Measurements from ENCODE around the gene PRSS27.
"Not testable (repeated sequence)": the region's sequence is repeated elsewhere in the genome, so short reads cannot be mapped to it uniquely, and the experiment has no call there.

PRSS27 gene

DNA sequence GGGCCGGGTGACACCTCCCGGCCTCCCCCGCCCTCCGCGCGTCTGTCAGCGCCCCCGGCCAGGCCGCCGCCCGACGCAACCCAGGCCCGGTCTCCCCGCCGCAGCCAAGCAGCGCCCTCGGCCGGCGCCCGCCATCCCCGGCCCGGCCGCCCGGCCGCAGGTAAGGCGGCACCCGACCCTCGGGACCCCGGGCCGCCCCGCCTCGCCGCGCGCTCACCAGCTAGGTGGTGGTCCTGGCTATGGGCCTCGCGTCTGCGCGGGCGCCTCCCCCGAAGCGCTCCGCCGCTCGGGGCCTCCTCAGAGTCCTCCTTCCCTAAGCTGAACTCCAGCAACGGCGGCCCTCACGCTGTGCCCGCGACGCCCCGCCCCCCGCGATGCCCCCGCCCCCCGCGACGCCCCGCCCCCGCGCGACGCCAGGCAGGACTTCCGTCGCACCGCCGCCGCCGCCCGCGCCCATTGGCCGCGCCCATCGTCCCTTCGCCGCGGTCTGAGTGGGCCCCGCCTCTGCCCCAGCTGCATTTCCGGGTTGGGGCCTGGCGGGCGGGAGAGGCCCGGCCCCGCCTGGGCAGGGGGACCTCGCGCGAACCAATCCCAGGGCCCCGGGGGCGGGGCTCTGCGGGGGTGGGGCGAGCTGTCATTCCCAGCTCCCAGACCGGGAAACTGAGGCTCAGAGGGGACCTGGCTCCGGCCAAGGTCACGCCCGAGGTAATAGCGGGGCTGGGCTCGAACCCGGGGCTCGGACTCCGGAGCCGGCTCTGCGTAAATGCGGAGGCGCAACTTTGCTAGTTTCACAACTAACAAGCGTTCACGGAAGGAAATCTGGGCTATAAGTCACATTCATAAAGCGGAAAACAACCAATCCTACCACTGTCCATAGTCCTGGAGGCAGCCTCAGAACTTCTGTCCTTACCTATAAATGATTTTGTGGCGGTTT, 46.7 kb downstream of the PRSS27 start:
- peak; percentile 93 for DNase-seq (ENCODE audit: low read depth)

DNA sequence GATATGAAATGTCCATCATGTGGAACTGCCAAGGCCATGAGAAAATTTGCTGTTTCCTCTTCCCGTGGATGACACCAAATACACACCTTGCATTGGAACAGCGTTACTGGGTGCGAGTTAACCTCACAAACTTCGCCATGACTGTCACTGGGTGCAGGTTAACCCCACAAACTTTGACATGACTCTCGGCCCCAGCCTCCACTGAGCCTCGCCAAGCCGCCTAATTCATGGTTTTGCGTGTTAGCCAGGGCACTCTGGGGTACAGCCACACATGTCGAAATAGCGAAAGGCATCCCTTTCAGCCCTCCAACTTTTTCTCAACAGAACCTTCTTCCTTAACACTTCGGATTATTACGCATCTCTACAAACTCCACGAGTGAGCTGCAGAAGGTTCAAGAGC, 48.3 kb downstream of the PRSS27 start:
- DNase-seq (ENCODE audit: low read depth), result no peak

- DNase-seq (ENCODE audit: low read depth), result not testable (repeated sequence)
Observed at GRCh38 chr16:2671193-2671592, 48.8 kb downstream of the PRSS27 start.

- peak; percentile 33 for DNase-seq (ENCODE audit: low read depth)
Observed at GRCh38 chr16:2670017-2670416, 50.0 kb downstream of the PRSS27 start.

GRCh38 chr16:2669587-2669986, 50.4 kb downstream of the PRSS27 start:
- not testable (repeated sequence) for DNase-seq (ENCODE audit: low read depth)

DNA sequence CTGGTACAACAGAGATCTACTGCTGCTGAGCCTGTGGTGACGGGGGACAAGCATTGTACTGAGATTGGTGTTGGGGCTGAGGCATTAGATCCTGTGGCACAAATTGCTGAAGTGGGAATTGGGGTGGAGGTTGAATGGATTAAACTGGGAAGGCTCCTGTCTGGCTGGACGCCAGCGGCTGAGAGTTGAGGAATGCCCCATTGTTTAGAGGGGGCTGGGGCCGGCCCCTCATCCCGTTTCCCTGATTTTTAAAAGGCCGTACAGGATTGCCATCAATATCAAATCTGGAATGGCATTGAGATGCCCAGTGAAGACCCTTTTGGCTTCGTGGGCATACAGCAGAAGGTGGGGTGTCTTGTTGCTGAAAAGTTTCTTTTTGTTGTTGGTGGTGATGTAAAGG, 53.4 kb downstream of the PRSS27 start:
- not testable (repeated sequence) for DNase-seq (ENCODE audit: low read depth)

DNA sequence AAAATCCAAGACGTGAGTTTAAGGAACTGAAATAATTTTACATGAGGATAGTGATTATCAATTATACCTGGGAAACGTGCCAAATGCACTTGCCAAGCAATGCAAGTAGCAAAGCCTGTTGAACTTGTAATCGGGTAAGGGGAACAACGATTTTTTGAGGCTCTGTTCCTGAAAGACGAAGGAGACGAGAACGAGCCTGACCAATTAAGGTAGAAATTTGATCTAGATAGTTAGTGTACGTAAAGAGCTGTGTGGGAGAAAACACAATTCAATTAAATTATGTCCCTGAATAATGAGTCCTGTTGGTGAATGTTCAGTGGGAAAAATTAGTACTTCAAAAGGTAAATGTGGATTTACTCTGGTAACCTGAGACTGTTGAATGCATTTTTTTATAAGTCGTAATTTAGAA, 55.4 kb downstream of the PRSS27 start:
- DNase-seq (ENCODE audit: low read depth), result no peak

GRCh38 chr16:2663553-2664546, 56.2 kb downstream of the PRSS27 start:
- DNase-seq (ENCODE audit: low read depth), result no peak

All from T follicular helper cell (primary cell).